ENCODE data around the gene CDKAL1.

Gene CDKAL1

DNA sequence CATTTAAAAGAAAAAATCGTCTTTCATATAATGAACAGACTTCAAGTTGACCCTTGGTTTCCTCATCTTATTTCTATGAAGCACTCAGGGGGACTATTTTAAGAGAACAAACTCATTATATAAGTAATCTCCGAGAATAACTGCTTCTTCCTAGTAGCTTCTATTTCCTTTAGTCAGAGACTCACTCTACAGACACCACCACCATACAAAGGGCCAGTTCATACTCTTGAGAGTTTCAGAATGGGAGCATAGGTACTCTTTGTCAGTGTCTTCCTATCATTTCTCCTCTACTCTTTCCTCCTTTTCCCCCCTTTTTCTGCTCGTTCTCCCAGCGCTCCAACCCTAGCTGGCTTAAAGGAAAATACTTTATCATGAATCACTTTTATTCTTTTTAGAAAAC, 104.9 kb downstream of the CDKAL1 start:
- TF ChIP-seq GATA3 (IDR thresholded peaks at IDR 0.05; ENCODE audit: low read depth, low read length): no peak
- no peak for TF ChIP-seq GATA2 (IDR thresholded peaks at IDR 0.05; ENCODE audit: low read depth, low read length)

- TF ChIP-seq GATA3 (IDR thresholded peaks at IDR 0.05; ENCODE audit: low read depth, low read length): no peak
- no peak for TF ChIP-seq GATA2 (IDR thresholded peaks at IDR 0.05; ENCODE audit: low read depth, low read length)
Observed at GRCh38 chr6:20640181-20640580, 105.9 kb downstream of the CDKAL1 start.

DNA sequence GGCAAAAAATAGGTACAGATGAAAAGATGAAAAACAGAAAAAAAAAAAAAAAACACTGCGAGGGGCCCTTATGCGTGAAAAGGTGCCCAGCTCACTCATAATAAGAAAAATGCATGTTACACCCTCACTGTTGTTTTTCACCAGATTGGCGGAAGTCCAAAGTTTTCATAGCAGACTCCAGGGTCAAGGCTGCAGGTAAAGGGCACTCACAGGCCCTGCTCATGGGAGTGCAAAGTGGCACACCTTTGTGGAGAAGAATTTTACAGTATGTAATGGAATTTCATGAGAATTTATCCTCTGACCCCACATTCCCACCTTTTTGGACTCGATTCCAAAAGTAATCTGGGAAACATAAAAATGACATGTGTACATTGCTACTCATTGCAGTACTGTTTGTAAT, 108.2 kb downstream of the CDKAL1 start:
- TF ChIP-seq GATA3 (IDR thresholded peaks at IDR 0.05; ENCODE audit: low read depth, low read length): no peak
- no peak for TF ChIP-seq GATA2 (IDR thresholded peaks at IDR 0.05; ENCODE audit: low read depth, low read length)

GRCh38 chr6:20644667-20645370, 110.6 kb downstream of the CDKAL1 start:
- no peak for TF ChIP-seq GATA3 (IDR thresholded peaks at IDR 0.05; ENCODE audit: low read depth, low read length)
- TF ChIP-seq GATA2 (IDR thresholded peaks at IDR 0.05; ENCODE audit: low read depth, low read length): no peak

DNA sequence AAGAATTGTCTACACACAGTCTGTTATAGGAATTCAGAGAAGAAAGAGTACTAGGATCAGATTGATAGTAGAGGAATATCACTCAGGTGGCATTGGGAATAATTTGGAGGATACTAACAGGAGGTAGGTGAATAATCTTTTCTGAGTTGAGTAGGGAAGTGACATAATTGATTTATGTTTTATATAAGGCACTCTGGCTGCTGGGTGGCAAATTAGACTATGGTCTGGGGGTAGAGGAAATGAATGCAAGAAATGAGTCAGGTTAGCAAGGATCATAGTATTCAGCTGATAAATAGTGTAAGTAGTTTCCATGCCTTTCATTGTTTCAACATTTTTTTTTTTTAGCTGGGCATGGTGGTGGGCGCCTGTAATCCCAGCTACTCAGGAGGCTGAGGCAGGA, 113.3 kb downstream of the CDKAL1 start:
- TF ChIP-seq GATA3 (IDR thresholded peaks at IDR 0.05; ENCODE audit: low read depth, low read length) (no peak), GATA2 (IDR thresholded peaks at IDR 0.05; ENCODE audit: low read depth, low read length) (no peak)

- TF ChIP-seq GATA3 (IDR thresholded peaks at IDR 0.05; ENCODE audit: low read depth, low read length) (no peak), GATA2 (IDR thresholded peaks at IDR 0.05; ENCODE audit: low read depth, low read length) (no peak)
Observed at GRCh38 chr6:20652299-20653084, 118.2 kb downstream of the CDKAL1 start.

- TF ChIP-seq GATA3 (IDR thresholded peaks at IDR 0.05; ENCODE audit: low read depth, low read length): no peak
- no peak for TF ChIP-seq GATA2 (IDR thresholded peaks at IDR 0.05; ENCODE audit: low read depth, low read length)
Observed at GRCh38 chr6:20653085-20653479, 118.8 kb downstream of the CDKAL1 start.

- TF ChIP-seq GATA3 (IDR thresholded peaks at IDR 0.05; ENCODE audit: low read depth, low read length) (no peak), GATA2 (IDR thresholded peaks at IDR 0.05; ENCODE audit: low read depth, low read length) (no peak)
Observed at GRCh38 chr6:20655317-20655716, 121.1 kb downstream of the CDKAL1 start.

GRCh38 chr6:20657274-20657800, 123.1 kb downstream of the CDKAL1 start:
- no peak for TF ChIP-seq GATA3 (IDR thresholded peaks at IDR 0.05; ENCODE audit: low read depth, low read length)

DNA sequence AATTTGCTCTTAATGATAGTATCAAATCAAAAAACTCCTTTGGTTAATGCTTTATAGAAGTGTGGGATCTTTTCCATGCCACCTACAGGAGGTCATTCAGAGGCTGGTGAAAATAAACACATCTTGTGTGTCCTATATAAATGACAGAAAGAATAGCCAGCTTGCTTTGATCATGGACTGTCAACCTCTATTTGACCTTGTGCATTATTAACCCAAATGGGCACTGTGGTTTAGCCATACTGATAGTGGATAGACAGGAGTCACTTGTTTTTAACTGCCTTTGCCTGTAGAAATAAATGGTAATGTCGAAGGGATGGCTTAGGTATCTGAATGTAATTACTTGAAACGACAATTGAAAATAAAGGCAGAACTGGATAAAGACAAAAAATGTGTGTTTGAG, 123.8 kb downstream of the CDKAL1 start:
- TF ChIP-seq GATA3 (IDR thresholded peaks at IDR 0.05; ENCODE audit: low read depth, low read length) (no peak), GATA2 (IDR thresholded peaks at IDR 0.05; ENCODE audit: low read depth, low read length) (no peak)

DNA sequence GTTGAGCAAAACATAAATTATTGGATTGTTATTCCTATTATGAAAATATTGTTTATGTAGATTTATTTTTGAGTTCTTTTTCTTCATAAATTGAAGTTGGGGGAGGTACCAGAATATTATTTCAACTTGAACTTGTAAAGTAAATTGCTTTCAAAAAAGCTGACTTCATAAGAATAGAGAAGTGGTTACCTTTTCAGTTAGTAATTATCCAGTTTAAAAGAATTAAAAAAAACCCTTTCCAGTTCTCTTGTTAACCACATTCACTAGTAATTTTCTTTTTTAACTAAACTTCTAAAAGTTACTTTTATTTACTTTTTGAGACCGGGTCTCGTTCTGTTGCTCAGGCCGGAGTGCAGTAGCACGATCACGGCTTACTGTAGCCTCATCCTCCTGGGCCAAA, 124.3 kb downstream of the CDKAL1 start:
- TF ChIP-seq GATA2 (IDR thresholded peaks at IDR 0.05; ENCODE audit: low read depth, low read length) (no peak), GATA3 (IDR thresholded peaks at IDR 0.05; ENCODE audit: low read depth, low read length) (no peak)

DNA sequence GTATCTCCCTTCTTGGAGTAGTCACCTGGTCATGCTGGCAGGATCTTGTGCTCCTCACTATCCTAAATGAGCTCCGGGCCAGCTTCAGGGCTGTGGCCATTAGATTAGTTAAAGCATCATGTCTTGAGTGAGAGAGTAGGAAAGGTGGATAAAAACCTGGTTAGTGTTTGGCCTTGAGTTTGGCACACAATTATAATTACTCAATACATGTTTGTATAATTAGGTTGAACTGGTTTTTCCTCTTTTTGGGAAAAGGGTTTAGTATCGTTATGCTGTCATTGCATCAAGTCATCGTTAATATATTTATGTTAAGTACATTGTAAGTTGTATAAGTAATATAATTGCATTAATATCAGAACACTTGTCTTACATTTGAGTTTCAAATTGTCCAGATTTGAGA, 126.3 kb downstream of the CDKAL1 start:
- TF ChIP-seq GATA3 (IDR thresholded peaks at IDR 0.05; ENCODE audit: low read depth, low read length) (no peak), GATA2 (IDR thresholded peaks at IDR 0.05; ENCODE audit: low read depth, low read length) (no peak)

GRCh38 chr6:20661721-20662120, 127.5 kb downstream of the CDKAL1 start:
- TF ChIP-seq GATA3 (IDR thresholded peaks at IDR 0.05; ENCODE audit: low read depth, low read length) (no peak), GATA2 (IDR thresholded peaks at IDR 0.05; ENCODE audit: low read depth, low read length) (no peak)

DNA sequence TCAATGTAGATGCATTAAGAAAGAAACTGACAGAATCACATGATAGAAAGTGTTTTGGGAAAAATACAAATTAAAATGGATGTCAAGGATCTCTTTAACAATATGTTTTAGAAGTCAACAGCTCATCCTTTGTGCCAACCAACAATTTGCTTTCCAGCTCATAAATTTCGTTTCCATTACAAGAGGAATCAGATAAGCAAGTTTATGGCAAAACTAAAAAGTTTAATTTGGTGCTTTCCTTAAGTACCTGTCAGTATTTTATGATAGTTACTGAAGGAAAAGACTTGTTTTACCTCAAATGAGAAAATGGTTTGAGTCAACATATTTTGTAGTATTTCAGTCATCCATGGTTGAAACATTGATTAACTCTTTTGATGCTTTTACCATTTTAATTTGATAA, 130.0 kb downstream of the CDKAL1 start:
- no peak for TF ChIP-seq GATA3 (IDR thresholded peaks at IDR 0.05; ENCODE audit: low read depth, low read length)
- no peak for TF ChIP-seq GATA2 (IDR thresholded peaks at IDR 0.05; ENCODE audit: low read depth, low read length)

- TF ChIP-seq GATA3 (IDR thresholded peaks at IDR 0.05; ENCODE audit: low read depth, low read length): no peak
- TF ChIP-seq GATA2 (IDR thresholded peaks at IDR 0.05; ENCODE audit: low read depth, low read length): no peak
Observed at GRCh38 chr6:20665290-20665689, 131.0 kb downstream of the CDKAL1 start.

All from SH-SY5Y (cell line).